ENCODE data around the gene PBX1. TPM values are rescaled to one million over a fixed set of nuclear protein-coding genes. Genes with fewer than 3 reads are reported as not detected.
A peak's percentile ranks its signal among the peaks of the same experiment; 100 is the strongest.

The PBX1 gene
- total and polyA plus RNA-seq, 8 donors = 17.3 to 113 (median 91.9) TPM

- H3K36me3 ChIP-seq = no peaks in the 10 kb centered on the region
- DNase-seq (no peak), FAIRE-seq (no peak), ATAC-seq (no peak)
- intact Hi-C loops (cut with DNase I) = no loop called here
- H3K27ac ChIP-seq = no peak overlapping the region
- no peak overlapping the region for H3K4me3 ChIP-seq
- H3K27me3 ChIP-seq = no peaks in the 10 kb centered on the region
- 99% methylated on average over 2 of the region's 2 CpGs for WGBS, 2 donors
- no peak for TF ChIP-seq CTCF (IDR thresholded peaks at IDR 0.05)
- H3K9me3 ChIP-seq = no peaks in the 10 kb centered on the region
- peaks cover 27 to 41% (median 36%) of the 10 kb centered on the region in 3 donors for H3K4me1 ChIP-seq
These were observed 204.1 kb downstream of the PBX1 start for GRCh38 chr1:164763098-164763497.

GRCh38 chr1:164764333-164764732, 205.3 kb downstream of the PBX1 start:
- Histone ChIP-seq H3K4me1 (peaks cover 27 to 47% (median 41%) of the 10 kb centered on the region in 3 donors), H3K36me3 (no peaks in the 10 kb centered on the region), H3K27ac (peak overlapping the region in 1 of 4 donors; percentile 89), H3K9me3 (no peaks in the 10 kb centered on the region), H3K27me3 (no peaks in the 10 kb centered on the region), H3K4me3 (no peak overlapping the region)
- 95 to 96% methylated on average over 1 of the region's 1 CpG for WGBS, 2 donors
- intact Hi-C loops (cut with DNase I) = no loop called here
- TF ChIP-seq CTCF (IDR thresholded peaks at IDR 0.05) = no peak
- no peak for ATAC-seq
- no peak for DNase-seq
- FAIRE-seq = no peak

GRCh38 chr1:164765557-164765956, 206.6 kb downstream of the PBX1 start:
- DNase-seq (no peak), FAIRE-seq (no peak), ATAC-seq (peak; percentile 16 to 64 (median 52))
- no peaks in the 10 kb centered on the region for H3K27me3 ChIP-seq
- no peak overlapping the region for H3K4me3 ChIP-seq
- TF ChIP-seq CTCF (IDR thresholded peaks at IDR 0.05) = no peak
- no peaks in the 10 kb centered on the region for H3K9me3 ChIP-seq
- peak overlapping the region in 3 of 4 donors; percentile 9 to 89 (median 61) for H3K27ac ChIP-seq
- peaks cover 29 to 58% (median 50%) of the 10 kb centered on the region in 3 donors for H3K4me1 ChIP-seq
- no peaks in the 10 kb centered on the region for H3K36me3 ChIP-seq
- intact Hi-C loops (cut with DNase I) = no loop called here

GRCh38 chr1:164765992-164766720, 207.2 kb downstream of the PBX1 start:
- no peaks in the 10 kb centered on the region for H3K27me3 ChIP-seq
- intact Hi-C loops (cut with DNase I) = no loop called here
- no peak for TF ChIP-seq CTCF (IDR thresholded peaks at IDR 0.05)
- H3K9me3 ChIP-seq = no peaks in the 10 kb centered on the region
- H3K36me3 ChIP-seq = no peaks in the 10 kb centered on the region
- peak in 1 of 4 donors; percentile 7 for ATAC-seq
- H3K4me1 ChIP-seq = peaks cover 35 to 64% (median 56%) of the 10 kb centered on the region in 3 donors
- no peak for DNase-seq
- no peak overlapping the region for H3K4me3 ChIP-seq
- FAIRE-seq = no peak
- H3K27ac ChIP-seq = peak overlapping the region in 2 of 4 donors; percentile 61 to 89
- WGBS, 2 donors = 62 to 73% methylated on average over 1 of the region's 1 CpG

- no peak for TF ChIP-seq CTCF (IDR thresholded peaks at IDR 0.05)
- intact Hi-C loops (cut with DNase I) = no loop called here
- Histone ChIP-seq H3K9me3 (no peaks in the 10 kb centered on the region), H3K4me3 (no peak overlapping the region), H3K36me3 (no peaks in the 10 kb centered on the region), H3K4me1 (peaks cover 51 to 77% (median 74%) of the 10 kb centered on the region in 3 donors), H3K27ac (peak overlapping the region; percentile 2 to 89 (median 34)), H3K27me3 (no peaks in the 10 kb centered on the region)
- FAIRE-seq (no peak), DNase-seq (no peak), ATAC-seq (no peak)
- WGBS, 2 donors = 66 to 72% methylated on average over 3 of the region's 3 CpGs
These were observed 208.9 kb downstream of the PBX1 start for GRCh38 chr1:164767752-164768402.
